Measurements from ENCODE around the gene CGRRF1.

The CGRRF1 gene, protein sequence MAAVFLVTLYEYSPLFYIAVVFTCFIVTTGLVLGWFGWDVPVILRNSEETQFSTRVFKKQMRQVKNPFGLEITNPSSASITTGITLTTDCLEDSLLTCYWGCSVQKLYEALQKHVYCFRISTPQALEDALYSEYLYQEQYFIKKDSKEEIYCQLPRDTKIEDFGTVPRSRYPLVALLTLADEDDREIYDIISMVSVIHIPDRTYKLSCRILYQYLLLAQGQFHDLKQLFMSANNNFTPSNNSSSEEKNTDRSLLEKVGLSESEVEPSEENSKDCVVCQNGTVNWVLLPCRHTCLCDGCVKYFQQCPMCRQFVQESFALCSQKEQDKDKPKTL

DNA sequence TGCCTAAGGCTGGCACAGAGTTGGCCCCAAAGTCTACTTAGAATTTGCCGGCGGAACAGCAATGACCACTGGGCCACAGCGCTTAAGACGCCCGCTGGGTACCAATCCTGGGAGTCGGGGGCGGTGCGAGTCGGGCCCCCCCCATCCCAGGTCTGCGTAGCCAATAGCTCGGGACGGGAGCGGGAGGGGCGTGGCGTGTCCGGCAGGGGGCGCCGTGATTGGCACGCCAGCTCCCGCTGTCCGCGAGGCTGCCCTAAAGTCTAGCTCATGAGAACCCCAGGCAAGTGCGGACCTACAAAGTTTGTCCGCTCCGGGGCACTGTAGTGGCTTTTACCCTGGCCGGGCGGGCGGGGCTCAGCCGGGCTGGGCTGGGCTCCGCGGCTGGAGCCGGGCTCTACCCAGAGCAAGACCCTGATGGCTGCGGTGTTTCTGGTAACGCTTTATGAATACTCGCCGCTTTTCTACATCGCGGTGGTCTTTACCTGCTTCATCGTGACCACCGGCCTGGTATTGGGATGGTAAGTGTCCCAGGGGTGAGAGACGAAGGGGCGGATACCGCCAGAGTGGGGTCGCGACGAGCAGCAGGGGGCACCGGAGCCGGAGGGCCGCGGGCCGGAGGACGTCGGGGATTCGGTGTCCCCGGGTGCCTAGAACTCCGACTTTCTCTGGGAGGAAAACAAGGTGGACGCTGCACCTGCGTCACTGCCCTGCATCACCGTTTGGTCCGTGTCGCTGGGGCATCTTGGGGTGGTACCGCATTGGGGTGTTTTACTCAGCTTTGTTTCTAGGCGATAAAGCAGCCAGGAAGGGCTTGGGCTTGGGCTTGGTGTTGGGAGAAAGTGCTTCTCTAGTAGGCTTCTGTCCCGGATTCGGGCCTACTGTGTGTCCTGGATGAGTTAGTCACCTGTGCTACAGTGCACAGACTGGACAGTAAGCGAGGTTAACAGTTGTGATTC lies at the start of gene CGRRF1:
TSS of gene CGRRF1 (plus strand) at position 361 of the 956 bp plus-strand sequence. CDS start at position 415, 54 bp downstream.
- Histone ChIP-seq H3K9me3 (no peaks in the 10 kb centered on the region), H3K36me3 (no peaks in the 10 kb centered on the region), H3K27ac (peak within 1 kb of the TSS; percentile 78), H3K4me1 (ENCODE audit: control insufficient read depth in 1 of 2, insufficient read depth in 1 of 2, low read depth in 1 of 2, low read length in 1 of 2) (peaks cover 16 to 17% of the 10 kb centered on the region in 2 experiments), H3K27me3 (peaks cover 13% of the 10 kb centered on the region), H3K4me3 (ENCODE audit: low read depth in 1 of 2, low read length in 1 of 2) (peak within 1 kb of the TSS; percentile 75 to 88)
- TF ChIP-seq, protein P1, sequence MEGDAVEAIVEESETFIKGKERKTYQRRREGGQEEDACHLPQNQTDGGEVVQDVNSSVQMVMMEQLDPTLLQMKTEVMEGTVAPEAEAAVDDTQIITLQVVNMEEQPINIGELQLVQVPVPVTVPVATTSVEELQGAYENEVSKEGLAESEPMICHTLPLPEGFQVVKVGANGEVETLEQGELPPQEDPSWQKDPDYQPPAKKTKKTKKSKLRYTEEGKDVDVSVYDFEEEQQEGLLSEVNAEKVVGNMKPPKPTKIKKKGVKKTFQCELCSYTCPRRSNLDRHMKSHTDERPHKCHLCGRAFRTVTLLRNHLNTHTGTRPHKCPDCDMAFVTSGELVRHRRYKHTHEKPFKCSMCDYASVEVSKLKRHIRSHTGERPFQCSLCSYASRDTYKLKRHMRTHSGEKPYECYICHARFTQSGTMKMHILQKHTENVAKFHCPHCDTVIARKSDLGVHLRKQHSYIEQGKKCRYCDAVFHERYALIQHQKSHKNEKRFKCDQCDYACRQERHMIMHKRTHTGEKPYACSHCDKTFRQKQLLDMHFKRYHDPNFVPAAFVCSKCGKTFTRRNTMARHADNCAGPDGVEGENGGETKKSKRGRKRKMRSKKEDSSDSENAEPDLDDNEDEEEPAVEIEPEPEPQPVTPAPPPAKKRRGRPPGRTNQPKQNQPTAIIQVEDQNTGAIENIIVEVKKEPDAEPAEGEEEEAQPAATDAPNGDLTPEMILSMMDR (IDR thresholded peaks at IDR 0.05), result peak; percentile 79

DNA sequence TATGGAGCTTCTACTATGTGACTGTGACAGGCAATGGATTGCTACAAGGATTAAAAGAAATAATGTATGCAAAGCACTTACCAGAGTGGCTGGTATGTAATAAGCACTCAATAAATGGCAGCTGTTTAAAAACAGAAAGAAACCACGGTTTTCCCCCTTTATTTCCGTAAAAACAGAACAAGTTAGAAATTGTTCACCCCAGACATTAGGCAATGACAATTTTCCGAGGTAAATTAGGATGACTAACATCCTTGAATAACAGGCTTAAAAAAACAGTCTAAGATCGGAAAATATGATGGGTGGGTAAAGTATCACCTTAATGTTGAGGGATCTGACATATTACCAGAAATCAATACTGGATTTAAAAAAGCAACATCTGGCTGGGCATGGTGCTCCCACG lies 47.7 kb upstream of the CGRRF1 start:
- H3K36me3 ChIP-seq, result no peaks in the 10 kb centered on the region
- H3K27ac ChIP-seq, result no peak overlapping the region
- H3K9me3 ChIP-seq, result no peaks in the 10 kb centered on the region
- no peaks in the 10 kb centered on the region for H3K27me3 ChIP-seq
- peaks cover 8 to 9% of the 10 kb centered on the region in 2 experiments for H3K4me1 ChIP-seq (ENCODE audit: control insufficient read depth in 1 of 2, insufficient read depth in 1 of 2, low read depth in 1 of 2, low read length in 1 of 2)
- H3K4me3 ChIP-seq (ENCODE audit: low read depth in 1 of 2, low read length in 1 of 2), result no peak overlapping the region
- TF ChIP-seq, protein P1 (IDR thresholded peaks at IDR 0.05), result no peak

DNA sequence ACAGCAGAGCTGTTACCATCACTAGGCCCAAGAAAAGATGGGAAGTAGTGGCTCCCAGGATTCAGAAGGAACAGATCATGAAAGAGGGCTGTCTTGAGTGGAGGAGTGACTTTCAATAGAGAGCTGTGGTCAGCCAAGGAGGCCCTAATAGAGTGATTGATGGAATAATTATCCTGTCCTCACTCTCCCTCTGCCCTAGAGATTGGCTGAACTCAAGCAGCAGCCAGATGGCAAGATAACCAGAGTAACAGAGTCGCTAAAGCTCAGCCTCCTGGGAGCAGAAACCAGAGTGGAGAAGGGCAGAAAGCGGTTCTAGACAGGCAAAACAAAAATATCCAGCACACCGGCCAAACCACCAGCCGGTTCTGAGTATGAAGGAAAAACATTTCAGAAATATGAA lies 44.1 kb upstream of the CGRRF1 start:
- Histone ChIP-seq H3K4me3 (ENCODE audit: low read depth in 1 of 2, low read length in 1 of 2) (no peak overlapping the region), H3K4me1 (ENCODE audit: control insufficient read depth in 1 of 2, insufficient read depth in 1 of 2, low read depth in 1 of 2, low read length in 1 of 2) (peaks cover 8 to 9% of the 10 kb centered on the region in 2 experiments), H3K27me3 (no peaks in the 10 kb centered on the region), H3K27ac (no peak overlapping the region), H3K36me3 (peaks cover 3% of the 10 kb centered on the region), H3K9me3 (no peaks in the 10 kb centered on the region)
- TF ChIP-seq, protein P1 (IDR thresholded peaks at IDR 0.05), result no peak

GRCh38 chr14:54467280-54467679 lies 42.4 kb upstream of the CGRRF1 start:
- no peak overlapping the region for H3K4me3 ChIP-seq (ENCODE audit: low read depth in 1 of 2, low read length in 1 of 2)
- TF ChIP-seq, protein P1 (IDR thresholded peaks at IDR 0.05), result no peak
- peaks cover 18% of the 10 kb centered on the region for H3K36me3 ChIP-seq
- H3K4me1 ChIP-seq (ENCODE audit: control insufficient read depth in 1 of 2, insufficient read depth in 1 of 2, low read depth in 1 of 2, low read length in 1 of 2), result peaks cover 8 to 9% of the 10 kb centered on the region in 2 experiments
- no peaks in the 10 kb centered on the region for H3K27me3 ChIP-seq
- no peak overlapping the region for H3K27ac ChIP-seq
- H3K9me3 ChIP-seq, result no peaks in the 10 kb centered on the region

DNA sequence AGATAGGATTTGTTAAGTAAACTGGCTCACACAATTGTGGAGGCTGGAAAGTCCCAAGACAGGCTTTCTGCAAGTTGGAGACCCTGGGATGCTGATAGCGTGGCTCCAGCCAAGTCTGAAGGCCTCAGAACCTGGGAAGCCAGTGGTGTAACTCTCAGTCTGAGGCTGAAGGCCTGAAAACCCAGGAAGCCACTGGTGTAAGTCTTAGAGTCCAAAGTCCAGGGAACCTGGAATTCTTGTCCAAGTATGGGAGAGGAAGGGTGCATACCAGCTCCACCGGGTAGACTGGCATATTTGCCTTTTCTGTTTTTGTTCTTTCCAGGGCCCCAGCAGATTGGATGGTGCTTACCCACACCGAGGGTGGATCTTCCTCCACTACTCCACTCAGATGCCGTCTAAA lies 39.0 kb upstream of the CGRRF1 start:
- TF ChIP-seq, protein P1 (IDR thresholded peaks at IDR 0.05), result no peak
- Histone ChIP-seq H3K27ac (no peak overlapping the region), H3K4me3 (ENCODE audit: low read depth in 1 of 2, low read length in 1 of 2) (no peak overlapping the region), H3K36me3 (peaks cover 21% of the 10 kb centered on the region), H3K9me3 (no peaks in the 10 kb centered on the region), H3K4me1 (ENCODE audit: control insufficient read depth in 1 of 2, insufficient read depth in 1 of 2, low read depth in 1 of 2, low read length in 1 of 2) (peaks cover 9 to 11% of the 10 kb centered on the region in 2 experiments), H3K27me3 (no peaks in the 10 kb centered on the region)
